ENCODE data around the gene TSPEAR.

DNA sequence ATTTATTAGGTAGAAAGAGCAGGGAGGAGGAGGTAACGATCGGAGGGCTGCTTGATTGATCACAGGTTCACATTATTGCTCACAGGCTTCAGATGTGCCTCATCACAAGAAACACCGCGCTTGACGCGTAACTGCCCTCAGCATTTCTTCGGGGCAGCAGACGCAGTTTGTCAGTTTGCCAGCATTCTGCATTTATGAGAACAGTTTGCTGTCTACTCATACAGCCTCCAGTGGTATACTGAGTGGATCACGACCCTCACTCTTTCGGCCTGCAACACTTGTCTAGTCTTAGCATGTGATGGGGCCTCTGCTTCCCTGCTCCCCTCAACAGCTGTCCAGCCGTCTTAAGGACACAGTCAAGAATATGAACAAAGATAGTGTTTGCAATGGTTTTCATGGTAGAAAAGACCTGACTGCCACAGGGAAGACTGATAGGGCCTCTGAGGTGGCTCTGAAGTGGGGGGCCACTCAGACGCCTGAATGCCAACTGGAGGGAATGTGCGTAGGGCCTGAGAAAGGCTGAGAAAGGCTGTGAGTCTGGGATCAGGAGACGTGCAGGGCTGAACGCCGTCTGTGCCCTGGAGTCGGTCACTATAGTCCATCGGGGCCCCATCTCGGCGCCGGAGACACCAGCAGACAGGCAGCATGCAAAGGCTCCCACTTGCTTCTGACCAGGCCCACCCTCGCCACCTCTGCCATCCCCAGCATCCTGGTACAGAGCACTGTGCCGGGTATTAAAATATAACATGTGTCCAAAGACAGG is 45.2 kb upstream of the TSPEAR start:
- TF ChIP-seq CTCF (IDR thresholded peaks at IDR 0.05) (no peak), POLR2A (IDR thresholded peaks at IDR 0.05) (no peak), EP300 (IDR thresholded peaks at IDR 0.05) (no peak)
